Right forelimb (tissue), 1 donor: Measurements from ENCODE around the gene B3GALT5.
A peak's percentile ranks its signal among the peaks of the same experiment; 100 is the strongest.
"Not testable (repeated sequence)": the region's sequence is repeated elsewhere in the genome, so short reads cannot be mapped to it uniquely, and the experiment has no call there.

Experiments used
- DNase-seq: peaks from one replicate; pipeline ENCODE4 v3.0.0-alpha.2; 2018

The B3GALT5 gene, protein sequence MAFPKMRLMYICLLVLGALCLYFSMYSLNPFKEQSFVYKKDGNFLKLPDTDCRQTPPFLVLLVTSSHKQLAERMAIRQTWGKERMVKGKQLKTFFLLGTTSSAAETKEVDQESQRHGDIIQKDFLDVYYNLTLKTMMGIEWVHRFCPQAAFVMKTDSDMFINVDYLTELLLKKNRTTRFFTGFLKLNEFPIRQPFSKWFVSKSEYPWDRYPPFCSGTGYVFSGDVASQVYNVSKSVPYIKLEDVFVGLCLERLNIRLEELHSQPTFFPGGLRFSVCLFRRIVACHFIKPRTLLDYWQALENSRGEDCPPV

DNA sequence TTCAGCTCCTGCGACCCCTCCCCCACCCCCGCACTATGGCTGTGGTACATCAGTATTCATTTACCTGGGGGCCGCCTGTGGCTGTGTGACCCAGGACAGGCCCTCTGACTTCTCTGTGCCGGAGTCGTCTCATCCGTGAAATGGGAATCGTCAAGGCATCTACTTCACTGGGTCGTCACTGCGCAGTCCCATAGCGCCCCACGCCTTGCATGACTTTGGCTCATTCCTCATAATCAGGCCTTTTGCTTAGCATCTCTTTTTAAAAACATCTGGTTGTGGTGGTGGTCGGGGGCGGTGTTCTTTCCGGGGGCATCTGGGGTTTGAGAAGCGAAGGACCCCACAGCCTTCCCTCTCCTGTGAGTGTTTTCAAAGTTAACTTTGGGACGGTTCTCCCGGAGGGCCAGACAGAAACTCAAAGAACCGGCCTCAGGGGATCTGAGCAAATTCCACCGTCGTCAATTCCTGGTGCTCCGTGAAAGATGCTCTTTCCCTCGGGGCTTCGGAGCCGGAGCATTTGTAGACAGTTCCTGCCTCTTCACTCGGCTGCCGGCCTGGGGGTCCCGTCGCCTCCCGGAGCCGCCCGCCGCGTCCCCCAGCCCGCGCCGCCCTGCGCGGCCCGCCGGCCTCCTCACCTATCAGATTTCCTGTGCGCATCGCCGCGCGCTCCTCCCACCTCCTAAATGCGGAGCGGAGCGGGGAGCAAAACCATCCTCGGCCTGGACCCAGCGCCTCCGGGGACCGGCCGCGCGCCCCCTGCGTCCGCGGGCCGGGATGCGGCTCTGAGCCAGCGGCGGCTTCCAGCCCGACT is at the start of gene B3GALT5:
Gene B3GALT5, plus strand, starts transcription at position 708 of the 808 bp plus-strand sequence. CDS start 47,620 bp downstream, outside the sequence.
- DNase-seq = no peak

DNA sequence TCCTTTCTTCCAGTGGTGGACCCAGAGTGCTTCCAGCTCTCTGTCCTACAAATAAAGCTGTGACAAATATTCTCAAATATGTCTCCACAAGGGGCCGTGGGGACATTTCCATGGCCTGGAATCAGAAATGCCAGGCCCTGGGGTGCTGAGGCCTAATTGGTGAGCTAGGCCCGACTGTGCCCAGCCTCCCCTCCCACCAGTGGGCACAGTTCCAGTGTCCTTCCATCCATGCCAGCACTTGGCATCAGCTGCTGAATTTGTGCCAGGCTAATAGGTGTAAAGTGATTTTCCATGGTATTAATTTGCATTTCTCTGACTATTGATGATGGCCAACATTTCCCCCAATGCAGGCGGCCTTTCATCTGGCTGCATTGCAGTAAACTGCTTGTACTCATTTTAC is 48.5 kb upstream of the B3GALT5 start:
- peak; percentile 55 for DNase-seq

DNA sequence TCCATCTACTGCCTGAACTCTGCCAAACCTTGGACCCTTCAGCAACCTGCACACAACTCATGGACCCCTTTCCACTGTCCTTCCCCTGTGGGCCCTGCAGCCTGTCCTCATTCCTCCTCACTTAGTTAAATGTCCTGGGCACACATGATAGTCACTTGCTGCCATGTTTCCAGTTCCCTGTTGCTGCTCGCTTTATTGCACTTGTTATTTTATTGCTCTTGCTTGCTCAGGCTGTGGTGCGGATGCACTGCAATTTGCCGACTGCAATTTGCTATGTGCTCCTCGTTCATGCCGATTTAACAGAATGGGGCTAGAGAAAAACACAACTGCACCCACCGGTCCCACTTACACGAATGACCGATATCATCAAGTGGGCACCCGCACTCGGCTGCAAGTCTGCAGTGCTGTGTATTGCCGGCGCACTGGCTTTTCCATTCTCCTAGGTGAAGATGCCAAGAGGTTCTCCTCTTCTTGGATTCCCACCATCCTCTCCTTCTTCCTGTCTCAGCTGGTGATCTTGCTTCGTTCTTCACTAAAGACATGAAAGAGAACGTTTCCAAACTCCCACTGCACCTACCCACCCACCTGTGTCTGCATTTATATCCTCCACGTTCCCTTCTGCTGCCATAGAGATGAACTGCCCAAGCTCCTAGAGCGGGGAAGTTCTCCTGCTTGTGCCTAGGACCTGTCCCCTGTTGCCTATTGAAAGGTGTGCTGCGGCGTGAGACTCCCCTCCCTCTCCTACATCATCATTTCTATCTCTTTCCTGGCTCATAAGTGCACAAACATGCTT is 45.4 kb upstream of the B3GALT5 start:
- no peak for DNase-seq

DNA sequence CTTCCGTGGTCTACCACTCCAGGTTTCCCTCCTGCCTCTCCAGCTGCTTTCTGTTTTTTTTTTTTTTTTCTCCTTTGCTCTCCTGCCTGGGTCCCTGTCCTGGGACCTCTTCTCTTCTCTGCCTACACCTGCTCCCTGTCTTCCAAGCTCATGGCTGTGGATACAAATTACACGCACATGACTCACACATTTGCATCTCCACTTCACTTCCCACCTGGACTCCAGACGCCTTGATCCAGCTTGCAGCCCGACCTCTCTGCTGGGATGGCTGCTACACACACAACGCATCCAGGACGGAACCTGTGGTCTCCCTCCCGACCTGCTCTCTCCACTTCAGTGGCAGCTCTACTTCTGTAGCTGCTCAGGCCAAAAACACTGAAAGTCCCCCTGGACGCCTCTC is 44.4 kb upstream of the B3GALT5 start:
- no peak for DNase-seq

DNA sequence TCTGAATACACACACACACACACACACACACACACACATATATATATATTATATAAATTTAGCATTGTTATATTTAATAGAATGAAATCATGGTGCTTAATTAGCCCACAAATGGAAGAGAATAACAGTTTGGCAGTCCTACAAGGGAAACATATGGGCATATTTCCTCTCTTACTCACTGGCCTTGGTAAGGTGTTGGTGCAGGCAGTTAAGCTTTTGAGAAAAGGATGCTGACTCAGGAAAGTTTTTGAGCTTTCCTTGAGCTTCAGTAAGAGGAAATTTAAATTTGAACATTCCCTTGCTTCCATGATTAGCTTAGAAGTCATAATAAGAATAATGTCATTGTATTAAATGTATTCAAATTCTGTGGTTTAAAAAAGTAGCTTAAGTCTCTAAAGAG is 37.0 kb upstream of the B3GALT5 start:
- DNase-seq = no peak

DNA sequence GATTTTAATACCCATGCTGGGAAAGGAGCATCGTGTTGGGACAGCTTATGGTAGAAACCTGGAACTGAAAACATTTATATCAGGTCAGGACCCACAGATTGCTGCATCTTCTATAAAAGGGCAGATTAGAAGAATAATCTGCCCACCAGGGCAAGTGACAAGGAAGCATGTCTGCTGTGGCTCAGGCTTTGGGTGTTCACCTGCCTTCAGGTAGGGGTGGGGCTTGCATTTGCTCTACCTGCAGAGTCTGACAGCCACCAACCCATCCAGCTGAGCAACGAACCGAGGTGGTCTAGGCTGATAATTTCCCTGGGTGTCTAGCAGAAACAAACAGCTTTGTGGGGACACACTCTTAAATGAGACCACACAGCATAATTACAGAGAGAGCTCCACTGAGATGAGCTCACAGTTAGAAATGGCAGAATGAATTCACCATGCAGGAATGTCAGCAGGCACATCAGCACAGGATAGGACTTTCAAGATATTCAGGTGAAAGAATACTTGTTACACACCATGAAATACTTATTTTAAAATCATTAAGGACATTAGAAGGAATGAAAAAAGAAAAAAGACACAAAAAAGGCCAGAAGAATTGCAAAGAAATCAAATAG is 36.1 kb upstream of the B3GALT5 start:
- no peak for DNase-seq

DNA sequence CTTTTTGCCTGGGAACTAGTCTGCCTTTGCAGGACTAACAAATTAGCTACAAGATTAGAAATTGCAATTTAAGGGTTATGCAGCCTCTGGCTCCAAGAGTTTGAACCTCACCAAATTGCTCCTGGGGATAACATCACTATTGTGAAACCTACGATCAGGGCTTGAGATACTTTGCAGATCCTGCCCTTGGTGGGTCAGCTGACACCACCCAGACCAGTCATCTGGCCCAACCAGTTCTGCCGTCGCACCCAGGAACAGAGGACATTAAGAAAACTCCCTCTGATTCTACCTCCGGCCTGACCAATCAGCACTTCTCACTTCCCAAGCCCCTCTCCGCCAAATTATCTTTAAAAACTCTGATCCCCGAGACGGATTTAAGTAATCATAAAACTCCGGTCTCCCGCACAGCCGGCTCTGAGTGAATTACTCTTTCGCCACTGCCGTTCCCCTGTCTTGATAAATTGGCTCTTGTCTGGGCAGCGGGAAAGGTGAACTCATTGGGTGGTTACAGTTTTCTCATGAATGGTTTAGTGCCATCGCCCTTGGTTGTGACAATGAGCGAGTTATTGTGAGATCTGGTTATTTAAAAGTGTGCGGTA is 32.9 kb upstream of the B3GALT5 start:
- no peak for DNase-seq

DNA sequence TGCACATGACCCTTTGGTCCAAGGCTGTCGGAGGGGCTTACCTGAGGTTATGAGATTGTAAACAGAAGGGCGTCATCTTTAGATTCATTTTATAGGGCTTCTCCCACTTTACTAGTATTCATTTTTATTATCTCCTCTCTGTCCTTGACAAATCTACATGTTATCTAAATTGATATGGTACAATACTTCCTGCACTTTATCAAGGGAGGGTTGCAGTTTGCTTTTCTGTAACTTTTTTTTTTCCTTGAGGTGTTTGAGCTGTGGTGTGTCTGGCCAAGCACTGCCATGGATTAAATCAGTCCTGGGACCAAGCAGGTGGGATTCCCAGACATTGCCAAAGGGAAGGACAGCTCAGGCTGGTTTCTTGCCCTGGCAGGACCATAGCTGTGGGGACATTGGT is 32.0 kb upstream of the B3GALT5 start:
- DNase-seq = no peak

DNA sequence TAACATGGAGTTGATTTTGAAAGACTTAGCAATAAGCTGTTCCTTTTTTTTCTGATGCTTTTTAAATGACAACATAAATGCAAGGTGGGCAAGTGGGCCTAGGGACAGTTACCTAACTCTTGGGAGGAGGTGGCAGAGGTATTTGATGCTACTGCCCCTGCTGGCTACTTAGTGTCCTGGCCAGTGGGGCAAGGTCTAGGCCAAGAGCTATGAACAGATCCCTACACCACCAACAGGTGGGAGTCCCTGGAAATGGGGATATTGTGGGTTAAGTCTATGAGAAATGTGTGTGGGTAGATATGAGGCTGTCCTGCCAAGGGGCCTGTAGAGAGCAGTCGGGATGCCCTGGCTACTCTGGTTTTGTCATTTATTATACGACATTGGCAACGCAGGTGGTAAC is 31.3 kb upstream of the B3GALT5 start:
- no peak for DNase-seq

DNA sequence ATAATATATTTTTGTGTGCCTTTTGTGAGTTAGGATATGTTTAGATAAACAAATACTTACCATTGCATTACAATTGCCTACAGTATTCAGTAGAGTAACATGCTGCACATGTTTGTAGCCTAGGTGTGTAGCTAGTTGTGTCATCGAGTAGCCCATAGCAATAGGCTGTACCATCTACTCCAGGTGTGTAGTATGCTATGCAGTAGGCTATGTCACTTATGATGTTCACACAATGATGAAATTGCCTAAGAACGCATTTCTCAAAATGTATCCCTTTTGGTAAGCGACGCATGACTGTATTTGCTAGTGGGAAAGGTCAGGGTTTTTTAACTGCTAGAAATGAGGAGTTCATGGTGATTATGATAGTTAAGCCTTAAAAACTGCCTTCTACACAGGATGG is 30.0 kb upstream of the B3GALT5 start:
- no peak for DNase-seq

DNA sequence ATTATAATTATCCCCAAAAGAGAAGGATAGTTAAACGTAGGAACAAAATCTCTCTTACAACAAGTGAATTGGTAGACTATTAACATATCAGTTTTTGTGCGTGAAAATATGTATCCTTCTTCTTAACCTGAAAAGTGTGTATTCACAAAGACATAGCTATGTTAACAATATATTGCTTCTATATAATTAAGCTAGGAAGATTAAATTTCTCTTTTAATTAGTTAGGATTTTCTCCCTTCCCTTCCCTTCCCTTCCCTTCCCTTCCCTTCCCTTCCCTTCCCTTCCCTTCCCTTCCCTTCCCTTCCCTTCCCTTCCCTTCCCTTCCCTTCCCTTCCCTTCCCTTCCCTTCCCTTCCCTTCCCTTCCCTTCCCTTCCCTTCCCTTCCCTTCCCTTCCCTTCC is 29.2 kb upstream of the B3GALT5 start:
- not testable (repeated sequence) for DNase-seq

DNA sequence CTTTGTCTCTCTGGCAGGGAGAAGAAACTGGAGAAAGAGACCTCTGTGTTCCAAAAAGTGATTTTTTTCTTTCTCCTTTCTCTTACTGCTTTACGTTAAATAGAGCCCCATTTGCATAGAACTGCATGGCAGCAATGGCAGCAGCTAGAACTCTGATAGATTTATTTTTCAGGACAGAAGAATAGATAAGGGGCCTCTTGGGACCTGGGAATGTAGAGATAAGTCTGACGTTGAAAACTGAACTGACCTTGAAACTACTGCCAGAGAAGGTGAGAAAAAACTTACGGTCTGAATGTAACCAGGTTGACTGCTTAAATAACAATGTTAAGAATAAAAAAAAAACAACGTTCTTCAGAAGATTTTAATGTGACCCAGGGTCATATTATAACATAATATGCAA is 25.4 kb upstream of the B3GALT5 start:
- no peak for DNase-seq

DNA sequence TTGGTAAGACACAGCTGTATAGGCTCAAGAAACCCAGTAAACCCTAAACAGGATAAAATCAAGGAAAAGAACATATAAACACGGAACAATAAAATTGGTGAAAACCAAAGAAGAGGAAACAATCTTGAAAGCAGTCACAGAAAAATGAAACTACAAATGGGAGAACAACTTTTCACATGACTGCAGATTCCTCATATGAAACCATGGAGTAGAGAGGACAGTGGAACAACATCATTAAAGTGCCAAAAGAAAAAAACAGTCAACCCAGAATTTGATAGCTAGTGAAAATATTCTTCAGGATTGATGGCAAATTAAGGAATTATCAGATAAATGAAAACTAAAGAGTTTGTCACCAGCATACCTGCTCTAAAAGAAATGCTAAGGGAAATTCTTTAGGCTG is 23.9 kb upstream of the B3GALT5 start:
- DNase-seq = no peak

DNA sequence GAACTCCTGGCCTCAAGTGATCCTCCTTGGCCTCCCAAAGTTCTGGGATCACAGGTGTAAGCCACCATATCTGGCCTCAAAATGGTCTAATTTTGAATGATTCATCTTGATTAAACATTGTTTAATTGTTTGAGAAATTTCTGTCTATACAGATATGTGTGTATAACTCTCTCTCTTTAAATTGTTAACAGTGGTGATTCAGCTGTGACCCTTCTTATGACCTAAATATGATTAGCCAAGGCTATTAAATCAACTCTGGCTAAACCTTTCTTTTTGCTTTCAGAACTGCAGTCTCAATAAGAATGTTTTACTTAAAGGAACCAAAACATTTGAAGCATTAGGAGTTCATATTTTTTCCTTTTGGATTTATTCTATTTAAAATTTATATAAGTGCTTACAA is 19.2 kb upstream of the B3GALT5 start:
- no peak for DNase-seq

DNA sequence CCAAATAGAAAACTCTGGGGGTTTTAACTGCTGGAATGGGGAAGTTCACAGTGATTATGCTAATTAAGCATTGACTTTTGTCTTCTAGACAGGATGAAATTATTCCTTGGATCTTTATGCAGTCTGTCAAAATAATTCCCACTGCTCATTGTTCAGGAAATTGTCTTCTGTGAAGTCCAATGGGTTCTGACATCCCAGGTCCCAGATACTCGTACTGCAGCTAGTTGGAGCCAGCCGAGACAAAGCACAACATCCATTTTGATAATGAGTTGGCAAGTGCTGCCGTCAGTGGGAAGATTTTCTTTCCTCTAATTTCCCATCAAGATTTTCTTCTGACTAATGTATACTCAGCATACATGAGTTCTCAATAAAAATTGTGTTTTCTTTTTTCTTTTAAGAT is 17.3 kb upstream of the B3GALT5 start:
- no peak for DNase-seq

DNA sequence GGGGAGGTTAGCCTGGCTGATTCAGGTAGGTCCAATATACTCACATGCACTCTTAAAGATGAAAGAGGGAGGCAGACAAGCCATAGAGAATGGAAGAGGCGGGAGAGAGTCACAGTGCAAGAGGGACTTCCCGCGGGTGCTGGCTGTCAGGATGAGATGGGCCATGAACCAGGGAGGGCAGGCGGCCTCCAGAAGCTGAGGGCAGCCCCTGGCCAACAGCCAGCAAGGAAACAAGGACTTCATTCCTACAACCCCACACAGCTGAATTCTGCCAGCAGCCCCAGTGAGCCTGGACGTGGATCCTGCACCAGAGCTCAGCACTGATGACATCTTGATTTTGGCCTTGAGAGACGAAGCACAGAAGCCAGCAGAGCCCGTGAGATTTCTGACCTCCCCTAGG is 15.1 kb upstream of the B3GALT5 start:
- DNase-seq = no peak

DNA sequence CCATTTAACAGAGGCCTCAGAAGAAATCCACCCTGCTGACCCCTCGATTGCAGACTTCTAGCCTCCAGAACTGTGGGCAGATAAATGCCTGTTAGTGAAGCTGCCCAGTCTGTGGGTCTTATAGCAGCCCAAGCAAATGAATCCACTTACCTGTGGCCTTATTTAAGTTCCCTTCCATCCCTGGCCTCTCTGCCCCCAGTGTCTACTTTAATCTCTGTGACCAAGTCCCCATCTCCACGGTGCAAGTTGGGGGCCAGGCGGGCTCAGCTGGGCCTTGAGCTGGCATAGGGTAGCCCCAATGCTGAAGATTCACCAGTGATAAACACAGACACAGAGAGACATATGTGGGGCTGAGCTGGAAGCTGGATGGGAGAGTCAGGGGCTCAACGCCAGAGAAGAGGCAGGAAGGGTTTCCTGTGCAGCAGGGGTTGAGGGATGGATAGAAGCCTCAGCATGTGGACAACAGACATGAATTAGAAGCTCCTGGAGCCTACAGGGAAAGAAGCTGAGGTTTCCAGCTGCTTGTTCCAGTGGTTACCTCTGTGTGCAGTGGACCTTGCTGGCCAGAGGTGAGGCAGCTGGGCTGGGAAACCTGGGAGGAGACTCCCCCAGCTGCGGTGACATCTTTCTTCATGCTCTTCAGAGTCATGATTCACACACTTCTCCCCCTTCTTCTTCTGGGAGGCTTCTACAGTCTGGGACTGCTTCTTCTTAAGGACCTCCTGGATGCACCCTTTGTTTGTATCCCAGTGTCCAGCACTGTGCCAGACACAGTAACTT is 13.4 kb upstream of the B3GALT5 start:
- DNase-seq = no peak

DNA sequence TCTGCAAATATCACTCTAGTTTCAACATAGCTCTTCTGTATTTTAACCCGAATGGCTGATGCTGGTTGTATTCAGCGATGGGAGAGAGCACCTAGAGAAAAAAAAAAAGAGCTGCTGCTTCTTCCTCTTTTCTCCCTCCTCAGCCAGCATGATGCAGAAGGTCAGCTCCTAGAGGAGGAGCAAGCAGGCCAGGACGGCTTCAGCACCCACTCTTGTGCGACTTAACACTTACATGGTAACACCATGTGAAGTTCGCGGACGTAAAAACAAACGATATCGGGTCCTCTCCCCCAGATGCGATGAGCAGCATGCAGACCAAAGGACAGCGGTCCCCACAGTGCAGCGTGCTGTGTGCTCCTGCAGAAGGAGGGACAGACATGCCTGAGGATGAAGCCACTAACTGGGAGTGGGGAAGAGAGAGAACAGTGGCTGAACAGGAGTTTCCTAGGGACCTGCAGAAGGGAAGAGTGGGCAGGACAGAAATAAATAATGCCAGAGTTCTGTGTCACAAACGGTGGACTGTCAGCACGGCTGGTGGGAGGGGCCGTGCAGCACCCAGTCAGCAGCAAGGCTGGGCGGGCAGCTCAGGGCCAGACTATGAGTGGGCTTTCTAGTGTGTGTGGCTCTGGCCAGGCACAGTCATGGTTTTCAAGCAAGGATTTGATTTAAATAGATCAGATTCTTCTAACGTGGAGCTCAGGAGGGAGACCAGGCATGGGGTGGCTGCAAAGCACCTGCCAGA is 11.4 kb upstream of the B3GALT5 start:
- DNase-seq = no peak

DNA sequence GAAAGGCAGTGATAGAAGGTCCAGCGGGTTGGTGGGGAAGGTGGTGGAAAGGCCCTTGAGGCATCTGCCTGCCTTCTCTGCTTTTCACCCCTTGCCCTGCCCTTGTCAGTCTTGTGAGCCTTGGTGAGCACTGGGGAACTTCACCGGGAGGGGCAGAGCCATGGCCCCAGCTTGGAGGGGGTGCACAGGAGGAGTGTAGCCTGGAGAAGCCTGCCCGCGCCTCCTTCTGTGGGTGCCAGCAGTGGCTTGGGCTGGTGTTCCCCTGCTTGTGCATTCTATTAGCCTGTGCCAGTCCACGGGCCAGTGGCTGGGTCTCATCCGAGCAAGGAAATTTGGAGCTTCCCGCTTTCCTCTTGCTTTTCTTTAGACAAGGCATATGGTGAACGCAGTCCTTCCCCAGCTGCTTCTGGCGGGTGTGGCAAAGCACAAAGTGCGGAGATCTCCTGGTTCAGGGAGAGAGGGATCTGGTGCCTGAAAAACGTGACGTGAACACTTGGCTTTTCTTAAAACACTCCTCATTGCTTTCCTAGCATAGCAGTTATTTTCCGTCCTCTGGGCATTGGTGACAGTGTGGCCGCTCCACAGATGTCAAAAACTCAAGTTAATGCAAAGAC is 10.6 kb upstream of the B3GALT5 start:
- no peak for DNase-seq

DNA sequence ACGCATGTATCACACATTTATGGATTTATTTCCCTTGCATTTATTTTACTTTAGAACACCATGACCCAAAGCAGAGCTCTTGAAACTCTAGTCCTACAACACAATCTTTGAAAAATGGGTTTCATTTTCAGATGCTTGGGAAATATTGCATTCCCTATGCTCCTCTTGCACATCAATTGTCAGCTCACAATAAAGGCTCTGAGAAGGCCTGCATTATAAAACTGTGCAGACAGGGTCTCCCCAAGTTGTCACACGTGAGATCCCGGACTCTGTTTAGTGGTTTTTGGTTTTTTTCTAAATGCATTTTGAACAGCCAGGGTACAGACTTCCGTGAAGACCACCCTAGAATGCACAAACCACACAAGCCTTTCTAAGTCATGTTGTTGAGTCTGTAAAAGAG is 9.9 kb upstream of the B3GALT5 start:
- no peak for DNase-seq

DNA sequence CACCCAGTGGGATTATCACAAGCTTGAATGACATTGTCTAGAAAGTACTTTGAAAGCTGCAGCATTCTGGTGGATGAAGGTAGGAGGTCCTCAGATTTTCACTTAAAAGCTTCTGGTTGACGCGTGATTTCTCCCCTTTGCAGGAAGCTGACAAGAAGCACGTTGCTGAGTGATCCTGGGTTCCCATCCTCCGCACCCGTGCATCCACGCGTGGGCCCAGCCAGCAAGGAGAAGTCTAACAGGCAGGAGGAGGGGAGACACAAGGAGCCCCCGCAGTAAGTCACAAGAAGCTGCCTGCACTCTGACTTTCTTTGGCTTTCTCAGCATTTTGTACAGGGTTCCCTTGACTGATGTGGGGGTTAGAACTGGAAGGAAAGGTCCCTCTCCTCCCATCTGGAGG is 7.8 kb upstream of the B3GALT5 start:
- DNase-seq = no peak
